ENCODE results near the gene SERPINA12. TPM values are rescaled to one million over a fixed set of nuclear protein-coding genes. Genes with fewer than 3 reads are reported as not detected.

Gene SERPINA12
- total and polyA plus RNA-seq, 2 of the 13 experiments (the other 11 are each of a cell fraction or from before 2014, with no cell fraction given), result 0.08 TPM; not detected in 1

DNA sequence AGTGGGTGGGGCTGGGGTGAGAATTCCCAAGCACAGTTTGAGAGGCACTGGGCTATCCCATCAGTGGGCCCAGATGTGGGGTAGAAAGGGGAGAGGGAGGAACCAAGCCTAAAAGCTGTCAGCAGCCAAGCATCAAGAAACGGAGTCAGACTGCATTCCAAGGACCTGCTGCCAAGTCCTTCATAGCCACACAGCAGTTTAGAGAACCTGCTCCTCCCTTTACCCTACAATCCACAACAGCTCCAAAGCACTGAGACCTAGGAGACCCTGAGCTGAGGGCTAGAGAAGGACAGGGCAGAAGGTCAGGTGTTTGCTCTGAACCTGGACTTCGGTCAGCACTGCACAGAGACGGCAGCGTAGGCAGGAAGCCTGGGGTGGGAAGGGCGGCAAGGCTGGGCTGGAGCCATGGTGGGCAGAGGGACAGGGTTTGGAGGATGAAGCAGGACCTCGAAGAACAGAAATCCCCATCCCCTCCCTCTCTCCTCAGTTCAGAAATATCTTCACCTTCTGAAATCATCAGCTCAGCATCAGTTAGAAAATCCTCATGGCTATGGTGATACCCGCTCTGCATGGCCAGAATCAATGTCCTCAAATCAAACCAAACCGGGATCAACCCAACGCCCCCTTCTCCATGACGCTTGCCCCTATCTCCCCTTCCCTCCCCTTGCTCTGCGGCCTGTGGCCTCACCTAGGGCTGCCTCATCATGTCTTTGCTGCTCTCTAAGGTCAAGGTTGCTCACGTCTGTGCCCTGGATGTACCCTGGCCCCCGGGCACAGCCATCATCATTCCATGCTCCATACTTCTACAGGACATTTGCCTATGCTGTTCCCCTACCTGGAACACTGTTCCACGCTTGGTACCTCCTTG lies 39.1 kb upstream of the SERPINA12 start (continued):
- TF ChIP-seq NCOR1 (IDR thresholded peaks at IDR 0.05; ENCODE audit: borderline replicate concordance, low read length) (no peak; the same call in 1 of the 2 replicates), ZNF777 (CRISPR knock-in tag; IDR thresholded peaks at IDR 0.05) (no peak), ARNT2 (CRISPR knock-in tag; IDR thresholded peaks at IDR 0.05; ENCODE audit: low read depth) (no peak), HIVEP1 (CRISPR knock-in tag; IDR thresholded peaks at IDR 0.05) (no peak), ESRRA (CRISPR knock-in tag; IDR thresholded peaks at IDR 0.05; ENCODE audit: low read depth) (peak; percentile 95), ZNF879 (CRISPR knock-in tag; IDR thresholded peaks at IDR 0.05) (no peak), KDM6A (CRISPR knock-in tag; IDR thresholded peaks at IDR 0.05; ENCODE audit: low read depth) (peak; percentile 71), NFE2L2 (IDR thresholded peaks at IDR 0.05; ENCODE audit: low read length) (no peak), PHF8 (CRISPR knock-in tag; IDR thresholded peaks at IDR 0.05) (no peak), RXRA (CRISPR knock-in tag; IDR thresholded peaks at IDR 0.05) (peak; percentile 76; the same call in 1 of the 2 replicates), TAF15 (IDR thresholded peaks at IDR 0.05; ENCODE audit: low read depth, low read length, poor library complexity, severe bottlenecking) (no peak), ZNF10 (CRISPR knock-in tag; IDR thresholded peaks at IDR 0.05; ENCODE audit: borderline replicate concordance, low read depth) (no peak)
- TF ChIP-seq, protein P1, sequence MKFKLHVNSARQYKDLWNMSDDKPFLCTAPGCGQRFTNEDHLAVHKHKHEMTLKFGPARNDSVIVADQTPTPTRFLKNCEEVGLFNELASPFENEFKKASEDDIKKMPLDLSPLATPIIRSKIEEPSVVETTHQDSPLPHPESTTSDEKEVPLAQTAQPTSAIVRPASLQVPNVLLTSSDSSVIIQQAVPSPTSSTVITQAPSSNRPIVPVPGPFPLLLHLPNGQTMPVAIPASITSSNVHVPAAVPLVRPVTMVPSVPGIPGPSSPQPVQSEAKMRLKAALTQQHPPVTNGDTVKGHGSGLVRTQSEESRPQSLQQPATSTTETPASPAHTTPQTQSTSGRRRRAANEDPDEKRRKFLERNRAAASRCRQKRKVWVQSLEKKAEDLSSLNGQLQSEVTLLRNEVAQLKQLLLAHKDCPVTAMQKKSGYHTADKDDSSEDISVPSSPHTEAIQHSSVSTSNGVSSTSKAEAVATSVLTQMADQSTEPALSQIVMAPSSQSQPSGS (CRISPR knock-in tag; IDR thresholded peaks at IDR 0.05), result no peak
- TF ChIP-seq, protein P2, sequence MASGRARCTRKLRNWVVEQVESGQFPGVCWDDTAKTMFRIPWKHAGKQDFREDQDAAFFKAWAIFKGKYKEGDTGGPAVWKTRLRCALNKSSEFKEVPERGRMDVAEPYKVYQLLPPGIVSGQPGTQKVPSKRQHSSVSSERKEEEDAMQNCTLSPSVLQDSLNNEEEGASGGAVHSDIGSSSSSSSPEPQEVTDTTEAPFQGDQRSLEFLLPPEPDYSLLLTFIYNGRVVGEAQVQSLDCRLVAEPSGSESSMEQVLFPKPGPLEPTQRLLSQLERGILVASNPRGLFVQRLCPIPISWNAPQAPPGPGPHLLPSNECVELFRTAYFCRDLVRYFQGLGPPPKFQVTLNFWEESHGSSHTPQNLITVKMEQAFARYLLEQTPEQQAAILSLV (CRISPR knock-in tag; IDR thresholded peaks at IDR 0.05; ENCODE audit: borderline replicate concordance), result peak; percentile 43; the same call in 1 of the 2 replicates
- TF ChIP-seq, protein P3, sequence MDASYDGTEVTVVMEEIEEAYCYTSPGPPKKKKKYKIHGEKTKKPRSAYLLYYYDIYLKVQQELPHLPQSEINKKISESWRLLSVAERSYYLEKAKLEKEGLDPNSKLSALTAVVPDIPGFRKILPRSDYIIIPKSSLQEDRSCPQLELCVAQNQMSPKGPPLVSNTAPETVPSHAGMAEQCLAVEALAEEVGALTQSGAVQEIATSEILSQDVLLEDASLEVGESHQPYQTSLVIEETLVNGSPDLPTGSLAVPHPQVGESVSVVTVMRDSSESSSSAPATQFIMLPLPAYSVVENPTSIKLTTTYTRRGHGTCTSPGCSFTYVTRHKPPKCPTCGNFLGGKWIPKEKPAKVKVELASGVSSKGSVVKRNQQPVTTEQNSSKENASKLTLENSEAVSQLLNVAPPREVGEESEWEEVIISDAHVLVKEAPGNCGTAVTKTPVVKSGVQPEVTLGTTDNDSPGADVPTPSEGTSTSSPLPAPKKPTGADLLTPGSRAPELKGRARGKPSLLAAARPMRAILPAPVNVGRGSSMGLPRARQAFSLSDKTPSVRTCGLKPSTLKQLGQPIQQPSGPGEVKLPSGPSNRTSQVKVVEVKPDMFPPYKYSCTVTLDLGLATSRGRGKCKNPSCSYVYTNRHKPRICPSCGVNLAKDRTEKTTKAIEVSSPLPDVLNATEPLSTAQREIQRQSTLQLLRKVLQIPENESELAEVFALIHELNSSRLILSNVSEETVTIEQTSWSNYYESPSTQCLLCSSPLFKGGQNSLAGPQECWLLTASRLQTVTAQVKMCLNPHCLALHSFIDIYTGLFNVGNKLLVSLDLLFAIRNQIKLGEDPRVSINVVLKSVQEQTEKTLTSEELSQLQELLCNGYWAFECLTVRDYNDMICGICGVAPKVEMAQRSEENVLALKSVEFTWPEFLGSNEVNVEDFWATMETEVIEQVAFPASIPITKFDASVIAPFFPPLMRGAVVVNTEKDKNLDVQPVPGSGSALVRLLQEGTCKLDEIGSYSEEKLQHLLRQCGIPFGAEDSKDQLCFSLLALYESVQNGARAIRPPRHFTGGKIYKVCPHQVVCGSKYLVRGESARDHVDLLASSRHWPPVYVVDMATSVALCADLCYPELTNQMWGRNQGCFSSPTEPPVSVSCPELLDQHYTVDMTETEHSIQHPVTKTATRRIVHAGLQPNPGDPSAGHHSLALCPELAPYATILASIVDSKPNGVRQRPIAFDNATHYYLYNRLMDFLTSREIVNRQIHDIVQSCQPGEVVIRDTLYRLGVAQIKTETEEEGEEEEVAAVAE (CRISPR knock-in tag; IDR thresholded peaks at IDR 0.05; ENCODE audit: borderline replicate concordance), result no peak
- TF ChIP-seq, protein P4, sequence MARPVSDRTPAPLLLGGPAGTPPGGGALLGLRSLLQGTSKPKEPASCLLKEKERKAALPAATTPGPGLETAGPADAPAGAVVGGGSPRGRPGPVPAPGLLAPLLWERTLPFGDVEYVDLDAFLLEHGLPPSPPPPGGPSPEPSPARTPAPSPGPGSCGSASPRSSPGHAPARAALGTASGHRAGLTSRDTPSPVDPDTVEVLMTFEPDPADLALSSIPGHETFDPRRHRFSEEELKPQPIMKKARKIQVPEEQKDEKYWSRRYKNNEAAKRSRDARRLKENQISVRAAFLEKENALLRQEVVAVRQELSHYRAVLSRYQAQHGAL (CRISPR knock-in tag; IDR thresholded peaks at IDR 0.05; ENCODE audit: not compliant biosample characterization), result no peak
- TF ChIP-seq, protein P5, sequence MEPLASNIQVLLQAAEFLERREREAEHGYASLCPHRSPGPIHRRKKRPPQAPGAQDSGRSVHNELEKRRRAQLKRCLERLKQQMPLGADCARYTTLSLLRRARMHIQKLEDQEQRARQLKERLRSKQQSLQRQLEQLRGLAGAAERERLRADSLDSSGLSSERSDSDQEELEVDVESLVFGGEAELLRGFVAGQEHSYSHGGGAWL (CRISPR knock-in tag; IDR thresholded peaks at IDR 0.05), result no peak
- TF ChIP-seq, protein P6, sequence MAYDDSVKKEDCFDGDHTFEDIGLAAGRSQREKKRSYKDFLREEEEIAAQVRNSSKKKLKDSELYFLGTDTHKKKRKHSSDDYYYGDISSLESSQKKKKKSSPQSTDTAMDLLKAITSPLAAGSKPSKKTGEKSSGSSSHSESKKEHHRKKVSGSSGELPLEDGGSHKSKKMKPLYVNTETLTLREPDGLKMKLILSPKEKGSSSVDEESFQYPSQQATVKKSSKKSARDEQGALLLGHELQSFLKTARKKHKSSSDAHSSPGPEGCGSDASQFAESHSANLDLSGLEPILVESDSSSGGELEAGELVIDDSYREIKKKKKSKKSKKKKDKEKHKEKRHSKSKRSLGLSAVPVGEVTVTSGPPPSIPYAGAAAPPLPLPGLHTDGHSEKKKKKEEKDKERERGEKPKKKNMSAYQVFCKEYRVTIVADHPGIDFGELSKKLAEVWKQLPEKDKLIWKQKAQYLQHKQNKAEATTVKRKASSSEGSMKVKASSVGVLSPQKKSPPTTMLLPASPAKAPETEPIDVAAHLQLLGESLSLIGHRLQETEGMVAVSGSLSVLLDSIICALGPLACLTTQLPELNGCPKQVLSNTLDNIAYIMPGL (CRISPR knock-in tag; IDR thresholded peaks at IDR 0.05; ENCODE audit: borderline replicate concordance in 1 of 2, low read depth in 1 of 2), result no peak

Data from HepG2 (cell line).